SH-SY5Y (cell line): ENCODE measurements around the gene C1orf141.

Experiments
- GATA2 ChIP-seq: IDR thresholded peaks from 2 replicates; pipeline ENCODE4 v1.6.1; 2011; ENCODE audit warnings: mild to moderate bottlenecking, low read depth, low read length
- GATA3 ChIP-seq: IDR thresholded peaks from 2 replicates; pipeline ENCODE4 v1.6.1; 2011; ENCODE audit warnings: low read depth, mild to moderate bottlenecking, low read length, moderate library complexity

DNA sequence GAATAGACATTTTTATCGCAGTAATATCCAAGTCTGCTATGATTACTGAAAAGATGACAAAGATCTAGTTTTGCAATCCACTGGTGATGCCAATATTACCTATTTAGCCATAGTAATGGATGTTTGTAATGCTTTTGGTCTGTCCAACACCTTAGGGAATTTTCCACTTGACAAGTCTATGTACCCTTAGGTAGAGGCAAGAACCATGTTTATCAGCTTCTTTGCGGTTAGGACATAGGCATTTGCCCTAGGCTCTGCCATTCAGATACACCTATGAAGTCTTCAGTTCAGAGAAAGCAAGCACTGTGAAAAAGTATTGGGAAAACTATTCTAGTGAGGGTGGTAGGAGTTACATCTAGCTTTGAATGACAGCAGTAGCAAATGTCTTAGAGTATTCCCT lies 40.6 kb downstream of the C1orf141 start:
- TF ChIP-seq GATA3, result no peak
- no peak for TF ChIP-seq GATA2
